ENCODE results near the gene CCNQ.

Gene CCNQ

GRCh38 chrX:153549231-153549630, 49.7 kb downstream of the CCNQ start:
- H3K9ac ChIP-seq (ENCODE audit: low read depth, low read length): no peak overlapping the region
- H3K36me3 ChIP-seq (ENCODE audit: control insufficient read depth, insufficient read depth, low read length): no peaks in the 10 kb centered on the region
- no peak overlapping the region for H3K4me3 ChIP-seq (ENCODE audit: low read depth, low read length)
- H3K27ac ChIP-seq (ENCODE audit: low read depth, low read length): no peak overlapping the region
- no peaks in the 10 kb centered on the region for H3K27me3 ChIP-seq (ENCODE audit: control insufficient read depth, insufficient read depth, low read length)
- no peaks in the 10 kb centered on the region for H3K4me1 ChIP-seq (ENCODE audit: control insufficient read depth, insufficient read depth, low read length)
- H3K9me3 ChIP-seq (ENCODE audit: control insufficient read depth, insufficient read depth, low read length): peaks cover 38% of the 10 kb centered on the region

DNA sequence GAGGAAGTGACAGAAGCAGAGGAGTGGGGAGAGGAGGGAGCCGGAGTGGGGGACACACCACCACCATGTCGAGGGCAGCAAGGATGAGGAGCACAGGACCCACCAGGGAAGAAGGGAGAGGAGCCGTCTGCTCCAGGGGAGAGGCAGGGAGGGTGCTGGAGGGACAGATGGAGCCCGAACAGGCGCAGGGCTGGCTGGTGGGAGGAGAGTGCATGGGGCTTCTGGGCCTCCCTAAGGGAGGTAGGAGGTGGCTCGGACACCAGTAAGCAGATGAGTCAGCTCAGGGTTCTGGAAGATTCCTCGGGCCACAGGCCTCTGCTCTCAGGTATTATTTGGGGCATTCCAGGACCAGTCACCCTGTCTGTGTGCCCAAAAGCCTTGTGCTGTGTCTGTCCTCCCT, 51.7 kb downstream of the CCNQ start:
- Histone ChIP-seq H3K9me3 (ENCODE audit: control insufficient read depth, insufficient read depth, low read length) (peaks cover 21% of the 10 kb centered on the region), H3K27ac (ENCODE audit: low read depth, low read length) (no peak overlapping the region), H3K36me3 (ENCODE audit: control insufficient read depth, insufficient read depth, low read length) (no peaks in the 10 kb centered on the region), H3K27me3 (ENCODE audit: control insufficient read depth, insufficient read depth, low read length) (no peaks in the 10 kb centered on the region), H3K4me1 (ENCODE audit: control insufficient read depth, insufficient read depth, low read length) (no peaks in the 10 kb centered on the region), H3K4me3 (ENCODE audit: low read depth, low read length) (no peak overlapping the region), H3K9ac (ENCODE audit: low read depth, low read length) (no peak overlapping the region)

DNA sequence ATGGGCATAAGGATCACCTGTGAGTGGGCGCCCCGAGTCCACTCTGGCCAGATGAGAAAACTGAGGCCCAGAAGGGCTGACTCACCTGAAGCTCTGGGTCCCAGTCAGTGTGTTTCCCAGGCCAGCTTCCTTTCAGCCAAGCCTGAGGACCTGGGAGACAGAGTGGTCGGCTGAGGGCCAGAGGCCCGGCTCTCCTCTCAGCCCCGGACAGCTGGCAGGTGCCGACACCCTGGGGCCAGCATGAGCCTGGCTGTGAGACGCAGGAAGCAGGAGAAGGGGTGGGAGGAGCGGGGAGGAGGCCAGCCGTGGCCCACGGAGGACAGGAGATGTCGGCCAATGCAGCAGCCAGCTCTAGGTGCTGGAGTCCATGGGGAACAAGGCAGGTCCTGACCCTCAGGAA, 52.6 kb downstream of the CCNQ start:
- H3K9me3 ChIP-seq (ENCODE audit: control insufficient read depth, insufficient read depth, low read length): peaks cover 16% of the 10 kb centered on the region
- no peaks in the 10 kb centered on the region for H3K27me3 ChIP-seq (ENCODE audit: control insufficient read depth, insufficient read depth, low read length)
- H3K9ac ChIP-seq (ENCODE audit: low read depth, low read length): no peak overlapping the region
- no peaks in the 10 kb centered on the region for H3K36me3 ChIP-seq (ENCODE audit: control insufficient read depth, insufficient read depth, low read length)
- no peak overlapping the region for H3K4me3 ChIP-seq (ENCODE audit: low read depth, low read length)
- H3K4me1 ChIP-seq (ENCODE audit: control insufficient read depth, insufficient read depth, low read length): no peaks in the 10 kb centered on the region
- no peak overlapping the region for H3K27ac ChIP-seq (ENCODE audit: low read depth, low read length)

DNA sequence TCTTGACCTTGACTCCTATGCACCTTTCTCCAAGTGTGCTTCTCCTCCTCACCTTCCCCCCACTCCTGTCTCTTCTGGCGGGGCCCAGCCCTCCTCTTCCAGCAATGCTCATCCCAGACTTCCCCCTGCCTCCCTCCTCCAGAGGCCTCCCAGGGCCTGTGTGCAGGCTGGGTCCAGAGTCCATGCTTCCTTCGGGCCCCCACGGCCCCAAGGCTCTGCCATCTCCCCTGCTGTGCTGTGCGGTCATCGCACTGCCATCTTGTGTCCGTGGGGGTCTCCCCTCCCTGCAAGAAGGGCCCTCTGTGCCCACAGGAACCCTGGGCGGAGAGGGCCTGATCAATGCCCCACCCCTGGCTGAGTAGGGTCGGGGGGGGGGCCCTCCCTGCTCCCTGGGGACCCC, 54.2 kb downstream of the CCNQ start:
- Histone ChIP-seq H3K4me3 (ENCODE audit: low read depth, low read length) (no peak overlapping the region), H3K9ac (ENCODE audit: low read depth, low read length) (no peak overlapping the region), H3K36me3 (ENCODE audit: control insufficient read depth, insufficient read depth, low read length) (no peaks in the 10 kb centered on the region), H3K27me3 (ENCODE audit: control insufficient read depth, insufficient read depth, low read length) (no peaks in the 10 kb centered on the region), H3K27ac (ENCODE audit: low read depth, low read length) (no peak overlapping the region), H3K4me1 (ENCODE audit: control insufficient read depth, insufficient read depth, low read length) (no peaks in the 10 kb centered on the region), H3K9me3 (ENCODE audit: control insufficient read depth, insufficient read depth, low read length) (peaks cover 19% of the 10 kb centered on the region)

DNA sequence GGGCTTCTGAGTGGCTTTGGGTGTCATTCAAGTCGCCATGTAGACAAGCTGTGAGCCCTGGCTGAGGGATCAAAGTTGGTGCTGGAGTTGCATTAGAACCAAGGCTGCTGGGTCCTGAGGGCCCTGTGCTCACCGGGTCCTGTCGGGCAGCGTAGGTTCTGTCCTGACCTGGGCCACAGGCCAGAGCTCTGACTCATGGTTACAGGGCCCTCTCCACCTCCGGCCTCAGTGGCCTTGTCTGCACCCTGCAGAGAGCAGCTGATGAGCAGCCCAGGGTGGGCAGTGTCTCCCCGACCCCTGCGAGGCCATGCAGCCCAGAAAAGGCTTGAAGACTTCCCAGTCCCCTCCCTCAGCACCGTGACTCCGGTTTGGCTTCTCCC, 59.0 kb downstream of the CCNQ start:
- H3K9me3 ChIP-seq (ENCODE audit: control insufficient read depth, insufficient read depth, low read length): peaks cover 44% of the 10 kb centered on the region
- H3K4me3 ChIP-seq (ENCODE audit: low read depth, low read length): no peak overlapping the region
- no peaks in the 10 kb centered on the region for H3K4me1 ChIP-seq (ENCODE audit: control insufficient read depth, insufficient read depth, low read length)
- H3K9ac ChIP-seq (ENCODE audit: low read depth, low read length): no peak overlapping the region
- no peaks in the 10 kb centered on the region for H3K36me3 ChIP-seq (ENCODE audit: control insufficient read depth, insufficient read depth, low read length)
- H3K27me3 ChIP-seq (ENCODE audit: control insufficient read depth, insufficient read depth, low read length): no peaks in the 10 kb centered on the region
- no peak overlapping the region for H3K27ac ChIP-seq (ENCODE audit: low read depth, low read length)

GRCh38 chrX:153539171-153539978, 59.6 kb downstream of the CCNQ start:
- no peak overlapping the region for H3K27ac ChIP-seq (ENCODE audit: low read depth, low read length)
- no peak overlapping the region for H3K4me3 ChIP-seq (ENCODE audit: low read depth, low read length)
- H3K9me3 ChIP-seq (ENCODE audit: control insufficient read depth, insufficient read depth, low read length): peaks cover 44% of the 10 kb centered on the region
- H3K27me3 ChIP-seq (ENCODE audit: control insufficient read depth, insufficient read depth, low read length): no peaks in the 10 kb centered on the region
- H3K9ac ChIP-seq (ENCODE audit: low read depth, low read length): no peak overlapping the region
- no peaks in the 10 kb centered on the region for H3K36me3 ChIP-seq (ENCODE audit: control insufficient read depth, insufficient read depth, low read length)
- no peaks in the 10 kb centered on the region for H3K4me1 ChIP-seq (ENCODE audit: control insufficient read depth, insufficient read depth, low read length)

- H3K27me3 ChIP-seq (ENCODE audit: control insufficient read depth, insufficient read depth, low read length): no peaks in the 10 kb centered on the region
Observed at GRCh38 chrX:153538424-153538823, 60.5 kb downstream of the CCNQ start.

More at GRCh38 chrX:153538424-153538823, 60.5 kb downstream of the CCNQ start:
- no peak overlapping the region for H3K27ac ChIP-seq (ENCODE audit: low read depth, low read length)
- H3K9me3 ChIP-seq (ENCODE audit: control insufficient read depth, insufficient read depth, low read length): peaks cover 40% of the 10 kb centered on the region
- H3K9ac ChIP-seq (ENCODE audit: low read depth, low read length): no peak overlapping the region
- no peaks in the 10 kb centered on the region for H3K4me1 ChIP-seq (ENCODE audit: control insufficient read depth, insufficient read depth, low read length)
- no peak overlapping the region for H3K4me3 ChIP-seq (ENCODE audit: low read depth, low read length)
- H3K36me3 ChIP-seq (ENCODE audit: control insufficient read depth, insufficient read depth, low read length): no peaks in the 10 kb centered on the region
